Heart left ventricle (tissue), 13 donors: Measurements from ENCODE around the gene PTBP2.

Experiments used
- CTCF ChIP-seq, 12 donors: fragments of 200-600 bp; sonication (generic) in 4 of 12; IDR thresholded peaks; one replicate each; pipeline versions ENCODE4 v1.5.0 to v1.8.0; 2018 to 2022; ENCODE audit warnings: antibody characterized with exemption in 12 of 12, mild to moderate bottlenecking in 5 of 12
- POLR2A ChIP-seq, 2 donors: fragments of 450-650 bp; IDR thresholded peaks; one replicate each; pipeline ENCODE4 v1.6.1; 2017; ENCODE audit warnings: antibody characterized with exemption in 2 of 2, mild to moderate bottlenecking in 2 of 2, moderate library complexity in 2 of 2
- donor health status: ischemic (EF 13 %, LVEDD 7.1; RV severe dilation, severe dysfunction).
- donor health status: DM: no; HTN: yes; CAD: no.
- donor health status: DM: no; HTN: no; CAD: no.
- donor health status: ischemic (EF 25% LVEDD 6.9; RV normal size, moderate dysfunction).
- donor health status: ischemic (EF 25% LVEDD 5.7; RV mildly dilated, moderate dysfunction).
- donor health status: ischemic (EF 35%, LVEDD 5.7; RV mildly dilated, moderate dysfunction).
- donor health status: nonischemic (EF 11% LVEDD 7.7; RV severe dilation, severe dysfunction).
- donor health status: DM: yes; HTN: yes; CAD: no.
- donor health status: PGD.
- donor health status: ischemic (EF 29% LVEDD 5.4; RV normal size, mild dysfunction).
- donor health status: nonischemic (EF 23%, LVEDD 6.1; RV moderate dilation, normal function).

DNA sequence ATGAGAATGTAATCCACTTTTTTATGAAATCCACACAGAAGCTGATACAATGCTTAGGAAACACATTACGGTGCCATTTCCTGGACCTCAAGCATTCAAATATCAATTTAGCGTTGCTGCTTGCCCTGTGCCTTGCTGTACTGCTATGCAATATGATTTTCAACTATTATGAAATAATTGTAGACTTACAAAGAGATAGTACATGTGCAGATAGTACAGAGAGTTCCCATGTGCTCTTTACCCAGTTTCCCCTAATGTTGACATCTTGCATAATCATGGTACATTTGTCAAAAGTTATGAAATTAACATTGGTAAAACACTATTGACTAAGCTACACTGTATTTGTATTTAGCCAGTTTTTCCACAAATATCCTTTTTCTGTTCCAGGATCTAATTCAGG lies 37.7 kb upstream of the PTBP2 start:
- TF ChIP-seq CTCF (IDR thresholded peaks at IDR 0.05) (no peak), POLR2A (IDR thresholded peaks at IDR 0.05) (no peak)
